Right lung (tissue), 10 donors: Measurements from ENCODE around the gene MYH14. TPM values are rescaled to one million over a fixed set of nuclear protein-coding genes. Genes with fewer than 3 reads are reported as not detected.

Experiments used
- DNase-seq, 2 donors: peaks; one replicate each; pipeline ENCODE4 v3.0.0-alpha.2; 2013
- long read RNA-seq, 8 donors: transcript quantifications; one replicate each; lab custom pipeline, GENCODE V29; 2026
- polyA plus RNA-seq, 5 donors: library from polyadenylated mRNA; unstranded; fragments of 120-200 nt; gene quantifications; one replicate each; pipeline versions ENCODE4 v1.2.1 to v1.2.3, GENCODE V29; 2013; ENCODE audit warnings: inconsistent platforms in 1 of 5, low replicate concordance in 1 of 5; ENCODE audit not compliant: insufficient read length in 5 of 5, insufficient read depth in 1 of 5

MYH14 gene
- 10 to 100 TPM; 30.6 to 77.6 (median 45.7) TPM for polyA plus RNA-seq
- long read RNA-seq, donor 1, full-length matches to known transcripts, result 13 of 13 reads
- long read RNA-seq, donor 1, partial matches to known transcripts, result 0 of 13 reads
- long read RNA-seq, donor 1, other reads (novel, unspliced or antisense), result 0 of 13 reads
- long read RNA-seq, donor 2, full-length matches to known transcripts, result 7 of 7 reads
- long read RNA-seq, donor 2, partial matches to known transcripts, result 0 of 7 reads
- long read RNA-seq, donor 2, other reads (novel, unspliced or antisense), result 0 of 7 reads
- long read RNA-seq, donor 3, transcript MYH14-207 (1 exons, 2,225 nt), result major isoform, 13 of 13 reads
- long read RNA-seq, donor 3, partial matches to known transcripts, result 0 of 13 reads
- long read RNA-seq, donor 3, other reads (novel, unspliced or antisense), result 0 of 13 reads
- long read RNA-seq, donor 4, transcript MYH14-207 (1 exons, 2,225 nt), result major isoform, 9 of 9 reads
- long read RNA-seq, donor 4, partial matches to known transcripts, result 0 of 9 reads
- long read RNA-seq, donor 4, other reads (novel, unspliced or antisense), result 0 of 9 reads
- long read RNA-seq, donor 5, full-length matches to known transcripts, result 6 of 6 reads
- long read RNA-seq, donor 5, partial matches to known transcripts, result 0 of 6 reads
- long read RNA-seq, donor 5, other reads (novel, unspliced or antisense), result 0 of 6 reads
- long read RNA-seq, donor 6, transcript MYH14-207 (1 exons, 2,225 nt), result major isoform, 5 of 6 reads
- long read RNA-seq, donor 6, partial matches to known transcripts, result 0 of 6 reads
- long read RNA-seq, donor 6, other reads (novel, unspliced or antisense), result 0 of 6 reads
- long read RNA-seq, donor 7, full-length matches to known transcripts, result 5 of 5 reads
- long read RNA-seq, donor 7, partial matches to known transcripts, result 0 of 5 reads
- long read RNA-seq, donor 7, other reads (novel, unspliced or antisense), result 0 of 5 reads
- long read RNA-seq, donor 8, partial matches to known transcripts, result 0 of 3 reads
- long read RNA-seq, donor 8, other reads (novel, unspliced or antisense), result 0 of 3 reads

DNA sequence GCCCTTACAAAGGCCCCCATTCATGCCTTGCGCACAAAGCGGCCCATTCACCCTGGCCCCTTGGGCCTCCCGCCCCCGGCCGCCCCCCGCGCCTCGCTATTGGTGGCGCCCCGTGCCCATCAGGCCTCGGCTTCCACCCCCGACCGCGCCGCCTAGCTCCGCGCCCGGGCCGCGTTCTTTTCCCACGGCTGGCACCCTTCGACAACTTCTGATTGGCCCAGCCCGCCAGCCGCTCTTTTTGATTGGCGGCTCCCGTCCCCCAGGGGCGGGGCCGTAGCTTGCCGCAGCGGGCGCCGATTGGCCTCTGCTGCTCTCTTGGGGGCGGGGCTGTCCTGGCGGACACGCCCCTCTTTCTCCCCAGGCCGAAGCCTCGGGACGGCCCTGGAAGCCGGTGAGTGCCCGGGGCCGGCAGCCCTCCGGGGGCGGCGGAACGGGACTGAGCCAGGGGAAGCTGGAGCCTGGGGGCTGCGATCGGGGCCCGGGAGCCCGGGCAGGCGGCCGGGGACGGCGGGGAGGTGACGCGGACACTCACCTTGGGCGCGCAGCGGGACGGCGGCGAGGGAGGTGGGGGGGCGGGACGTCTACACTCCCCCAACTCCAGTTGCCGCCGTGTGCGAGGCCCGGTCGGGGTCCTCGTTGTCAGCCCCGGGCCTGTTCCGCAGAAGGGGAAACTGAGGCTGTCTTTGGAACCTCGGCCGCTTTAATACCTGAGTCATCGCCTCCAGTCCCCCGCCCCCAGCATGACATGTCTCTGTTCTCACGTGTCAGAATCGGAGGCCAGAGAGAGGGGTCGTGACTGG, at the start of gene MYH14:
Gene MYH14 (plus strand): TSS at position 342 of the 800 bp plus-strand sequence. CDS start 6,744 bp downstream, outside the sequence.
- peak; percentile 92 for DNase-seq

DNA sequence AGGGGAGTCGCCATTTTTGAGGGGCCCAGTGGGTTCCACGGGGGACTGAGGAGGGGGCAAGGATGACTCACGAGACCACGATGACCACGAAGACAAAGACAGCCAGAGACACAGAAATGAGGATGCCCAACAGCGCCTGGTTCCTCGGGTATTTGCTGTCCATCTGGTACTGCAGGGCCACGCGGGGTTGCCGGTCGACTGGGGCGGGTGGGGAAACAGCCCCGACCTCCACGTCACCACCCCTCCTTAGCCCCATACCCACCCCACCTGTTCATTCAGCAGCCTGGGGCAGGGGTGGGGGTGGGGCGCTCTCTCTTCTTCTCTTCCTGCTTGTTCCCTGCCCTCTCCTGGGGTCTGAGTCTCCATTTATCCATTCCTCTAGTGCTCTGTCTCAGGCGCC, 48.9 kb upstream of the MYH14 start:
- DNase-seq, result no peak

DNA sequence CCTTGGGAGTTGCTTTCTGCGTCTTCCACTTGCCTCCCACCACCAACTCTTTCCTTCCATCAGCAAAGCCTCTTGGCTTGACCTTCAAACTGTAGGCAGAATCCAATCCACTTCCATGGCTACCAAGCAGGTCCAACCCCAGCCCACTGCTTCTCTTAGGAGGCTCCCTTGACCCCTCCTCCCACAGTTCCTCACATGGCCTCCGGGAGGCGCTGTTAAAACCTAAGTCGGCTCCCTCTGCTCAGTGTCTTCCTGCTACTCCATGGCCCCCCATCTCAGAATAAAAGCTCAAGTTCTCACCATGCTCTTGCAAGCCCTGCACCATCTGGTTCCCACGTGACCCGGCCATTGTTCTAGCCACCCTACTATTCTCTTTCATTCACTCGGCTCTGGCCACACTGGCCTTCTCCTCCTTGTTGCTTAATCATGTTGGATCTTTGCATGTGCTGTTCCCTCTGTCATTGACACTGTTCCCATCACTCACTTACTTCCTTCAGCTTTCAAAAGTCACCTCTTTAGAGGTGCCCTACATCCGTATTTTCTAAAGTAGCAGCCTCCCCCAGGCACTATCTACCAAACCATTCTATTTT, 47.8 kb upstream of the MYH14 start:
- no peak for DNase-seq

DNA sequence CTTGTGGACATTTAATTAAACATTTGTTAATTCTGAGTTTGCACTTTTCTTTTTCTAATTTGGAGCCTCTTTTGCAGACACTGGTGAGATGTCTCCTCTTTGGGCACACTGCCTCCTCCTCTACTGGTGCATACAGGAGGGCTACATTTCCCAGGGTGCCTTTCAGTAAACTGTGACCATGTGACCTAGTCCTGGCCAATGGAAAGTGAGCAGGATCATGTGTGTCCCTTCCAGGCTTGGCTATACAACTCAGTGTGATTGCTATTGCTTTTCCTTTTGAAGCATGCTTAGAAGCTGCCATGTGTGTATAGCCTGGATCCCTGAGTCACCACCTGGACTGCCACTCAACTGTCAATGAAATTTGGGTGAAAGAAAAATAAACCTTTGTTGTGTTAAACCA, 44.8 kb upstream of the MYH14 start:
- no peak for DNase-seq

DNA sequence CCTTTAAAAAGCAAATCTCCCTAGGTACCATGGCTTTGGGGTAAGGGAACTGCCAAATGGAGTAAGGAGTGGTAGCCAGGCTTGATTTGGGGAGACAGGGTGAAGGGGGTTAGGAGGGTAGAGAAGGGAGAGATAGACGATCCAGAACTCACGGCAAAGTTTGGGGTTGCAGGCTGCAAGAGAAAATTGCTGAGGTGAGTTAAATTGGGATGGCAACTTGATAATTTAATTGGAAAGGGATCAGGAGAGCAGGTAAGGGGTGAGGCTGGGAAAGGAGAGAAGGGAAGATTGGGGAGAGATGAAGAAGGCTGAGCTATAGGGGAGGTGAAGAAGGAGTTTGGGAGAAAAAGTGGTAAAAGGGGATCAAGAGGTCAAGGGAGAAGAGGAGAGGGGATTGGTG, 44.3 kb upstream of the MYH14 start:
- DNase-seq, result no peak

DNA sequence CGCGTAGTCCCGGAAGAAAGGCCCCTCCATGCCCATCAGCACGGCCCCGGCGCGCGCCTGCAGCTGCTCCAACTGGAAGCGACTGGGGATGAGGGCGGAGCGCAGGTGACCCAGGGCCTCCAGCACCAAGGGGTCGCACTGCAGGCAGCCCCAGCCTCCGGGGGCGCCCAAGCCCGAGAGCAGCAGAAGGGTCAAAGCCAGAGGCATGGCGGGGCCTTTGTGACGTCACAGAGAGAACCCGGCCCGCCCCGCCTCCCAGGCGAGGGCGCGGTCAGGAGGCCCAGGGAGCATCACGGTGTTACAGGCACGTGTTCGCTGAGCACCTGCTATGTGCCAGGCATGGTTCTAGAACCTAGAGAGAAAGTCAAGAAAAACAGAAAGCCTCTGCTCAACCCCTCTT, 40.4 kb upstream of the MYH14 start, which contains the start of gene IZUMO2:
Gene IZUMO2 (minus strand): TSS at position 294 of the 400 bp plus-strand sequence. CDS start 87 bp downstream, at position 207.
- no peak for DNase-seq

DNA sequence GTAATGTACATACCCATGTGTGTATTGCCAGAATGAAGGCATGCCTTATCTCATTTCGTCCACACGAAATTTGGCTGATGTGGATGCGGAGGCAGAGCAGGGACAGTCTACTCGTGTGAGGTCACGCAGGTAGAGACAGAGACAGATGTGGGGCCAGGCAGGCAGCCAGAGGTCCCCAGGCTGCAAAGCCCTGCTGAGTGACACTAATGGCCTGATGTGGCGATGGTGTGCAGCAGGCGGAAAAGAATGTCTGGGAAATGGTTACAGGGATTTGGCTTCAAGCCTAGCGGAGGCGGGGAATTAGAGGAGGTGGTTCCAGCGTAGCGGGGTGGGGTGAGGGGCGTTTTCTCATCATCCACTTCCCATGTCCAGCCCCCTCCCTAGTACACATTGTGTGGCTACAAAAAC, 36.1 kb upstream of the MYH14 start:
- peak; percentile 90 to 92 for DNase-seq

DNA sequence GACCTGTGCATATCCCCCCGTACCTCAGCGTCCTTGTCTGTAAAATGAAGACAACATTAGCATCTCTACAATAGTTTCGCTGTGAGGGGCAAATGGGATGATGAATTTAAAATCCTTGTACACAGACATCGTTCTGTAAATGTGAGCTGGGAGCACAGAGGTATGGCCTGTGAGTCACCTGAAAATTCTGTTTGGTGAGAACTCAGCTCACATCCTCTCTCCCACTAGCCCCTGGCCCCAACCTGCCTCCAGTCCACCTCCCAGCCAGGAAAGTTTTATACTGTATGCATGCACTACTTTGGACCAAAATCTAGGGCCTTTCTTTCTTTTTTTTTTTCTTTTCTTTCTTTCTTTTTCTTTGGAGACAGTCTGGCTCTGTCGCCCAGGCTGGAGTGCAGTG, 31.7 kb upstream of the MYH14 start:
- DNase-seq, result no peak

DNA sequence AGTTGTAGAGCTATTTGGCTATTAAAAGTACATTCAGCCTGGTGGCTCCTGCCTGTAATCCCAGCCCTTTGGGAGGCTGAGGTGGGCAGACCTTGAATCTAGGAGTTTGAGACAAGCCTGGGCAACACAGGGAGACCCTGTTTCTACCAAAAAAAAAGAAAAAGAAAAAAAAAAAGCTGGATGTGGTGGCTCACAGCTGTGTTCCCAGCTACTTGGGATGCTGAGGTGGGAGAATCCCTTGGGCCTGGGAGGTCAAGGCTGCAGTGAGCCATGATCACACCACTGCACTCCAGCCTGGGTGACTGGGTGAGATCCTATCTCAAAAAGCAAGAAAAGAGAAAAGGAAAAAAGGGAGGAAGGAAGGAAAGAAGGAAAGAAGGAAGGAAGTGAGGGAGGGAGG, 30.7 kb upstream of the MYH14 start:
- DNase-seq, result no peak

DNA sequence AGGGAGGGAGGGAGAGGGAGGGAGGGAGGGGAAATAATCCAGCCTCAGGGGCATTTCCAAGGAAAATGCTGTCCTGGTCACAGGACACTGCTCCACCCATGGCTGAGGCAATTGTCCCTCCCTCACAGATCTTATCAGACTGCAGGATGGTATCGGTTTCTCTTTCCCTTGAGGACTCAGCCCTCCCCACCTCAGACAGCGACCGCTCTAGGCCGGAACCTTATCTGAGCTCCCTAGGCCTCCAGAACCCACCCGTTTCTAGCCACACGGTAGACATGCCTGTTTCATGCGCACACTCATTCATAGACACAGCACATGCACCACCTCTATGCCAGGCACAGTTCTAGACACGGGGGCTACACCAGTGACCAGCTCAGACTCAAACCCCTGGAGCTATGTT, 30.3 kb upstream of the MYH14 start:
- no peak for DNase-seq

DNA sequence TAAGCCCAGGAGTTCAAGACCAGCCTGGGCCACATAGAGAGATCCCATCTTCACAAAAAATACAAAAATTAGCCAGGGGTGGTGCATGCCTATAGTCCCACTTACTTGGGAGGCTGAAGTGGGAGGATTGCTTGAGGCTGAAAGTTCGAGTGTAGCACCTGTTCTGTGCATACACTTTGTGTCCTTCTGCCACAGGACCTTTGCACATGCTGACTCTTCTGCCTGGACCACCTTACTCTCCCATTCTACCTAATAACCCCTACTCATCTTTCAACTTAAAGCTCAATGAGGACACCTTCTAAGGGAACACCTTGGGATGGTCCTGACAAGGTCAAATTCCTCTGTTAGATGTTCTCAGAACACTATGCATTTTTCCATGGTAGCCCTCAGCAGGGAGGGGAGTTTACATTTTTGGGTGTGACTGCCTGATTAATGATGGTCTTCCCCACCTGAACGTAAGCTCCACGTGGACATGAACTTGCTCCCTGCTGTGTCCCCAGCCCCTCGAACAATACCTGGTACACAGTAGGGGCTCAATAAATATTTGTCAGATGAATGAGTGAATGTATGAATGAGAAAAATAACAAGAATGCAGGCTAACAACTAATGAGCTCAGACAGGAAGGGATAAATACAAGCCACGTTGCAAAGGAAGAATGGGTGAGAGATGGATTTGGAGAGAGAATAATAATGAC, 29.2 kb upstream of the MYH14 start:
- no peak for DNase-seq

DNA sequence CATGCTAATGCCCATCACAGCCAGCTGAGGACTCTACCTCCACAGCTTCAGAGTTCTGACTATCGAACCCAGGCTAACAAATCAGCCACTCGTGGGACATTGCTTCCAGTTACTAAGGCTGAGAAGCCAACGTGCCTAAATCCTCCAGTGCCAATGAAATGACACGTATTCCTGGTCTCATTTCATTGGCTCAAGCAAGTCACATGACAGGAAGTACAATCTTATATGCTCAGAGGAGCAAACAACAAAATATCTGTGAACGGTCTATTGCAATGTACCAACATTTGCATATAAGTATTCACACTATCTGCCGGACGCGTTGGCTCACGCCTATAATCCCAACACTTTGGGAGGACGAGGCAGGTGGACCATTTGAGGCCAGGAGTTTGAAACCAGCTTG, 27.5 kb upstream of the MYH14 start:
- no peak for DNase-seq

DNA sequence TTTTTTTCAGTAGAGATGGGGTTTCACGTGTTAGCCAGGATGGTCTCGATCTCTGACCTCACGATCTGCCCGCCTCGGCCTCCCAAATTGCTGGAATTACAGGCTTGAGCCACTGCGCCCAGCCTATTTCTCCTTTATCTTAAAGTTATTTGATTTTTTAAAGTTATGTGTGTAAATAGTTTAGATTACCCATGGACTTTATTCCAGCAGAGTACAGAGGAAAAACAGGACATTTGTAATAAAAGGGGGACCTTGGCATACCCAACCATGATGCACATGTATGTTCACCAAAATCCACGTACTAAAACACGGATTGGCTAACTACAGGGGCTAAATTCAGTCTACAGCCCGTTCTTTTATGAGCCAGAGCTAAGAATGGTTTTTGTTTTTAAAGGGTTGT, 26.6 kb upstream of the MYH14 start:
- no peak for DNase-seq

DNA sequence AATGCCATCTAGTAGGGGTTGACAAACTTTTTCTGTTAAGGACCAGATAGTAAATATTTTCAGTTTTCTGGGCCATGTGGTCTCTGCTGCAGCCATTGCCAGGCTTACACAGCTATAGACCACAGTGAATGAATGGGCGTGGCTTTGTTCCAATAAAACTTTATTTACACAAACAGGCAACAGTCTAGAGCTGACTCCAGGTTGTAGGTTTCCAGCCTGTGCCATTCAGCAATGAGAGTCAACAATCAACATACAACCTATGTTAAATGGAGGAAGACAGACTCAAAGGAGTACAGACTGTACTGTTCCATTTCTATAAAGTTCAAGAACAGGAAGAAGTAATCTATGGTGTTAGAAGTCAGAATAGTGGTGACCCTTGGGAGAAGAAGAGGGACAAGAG, 25.1 kb upstream of the MYH14 start:
- DNase-seq, result no peak

DNA sequence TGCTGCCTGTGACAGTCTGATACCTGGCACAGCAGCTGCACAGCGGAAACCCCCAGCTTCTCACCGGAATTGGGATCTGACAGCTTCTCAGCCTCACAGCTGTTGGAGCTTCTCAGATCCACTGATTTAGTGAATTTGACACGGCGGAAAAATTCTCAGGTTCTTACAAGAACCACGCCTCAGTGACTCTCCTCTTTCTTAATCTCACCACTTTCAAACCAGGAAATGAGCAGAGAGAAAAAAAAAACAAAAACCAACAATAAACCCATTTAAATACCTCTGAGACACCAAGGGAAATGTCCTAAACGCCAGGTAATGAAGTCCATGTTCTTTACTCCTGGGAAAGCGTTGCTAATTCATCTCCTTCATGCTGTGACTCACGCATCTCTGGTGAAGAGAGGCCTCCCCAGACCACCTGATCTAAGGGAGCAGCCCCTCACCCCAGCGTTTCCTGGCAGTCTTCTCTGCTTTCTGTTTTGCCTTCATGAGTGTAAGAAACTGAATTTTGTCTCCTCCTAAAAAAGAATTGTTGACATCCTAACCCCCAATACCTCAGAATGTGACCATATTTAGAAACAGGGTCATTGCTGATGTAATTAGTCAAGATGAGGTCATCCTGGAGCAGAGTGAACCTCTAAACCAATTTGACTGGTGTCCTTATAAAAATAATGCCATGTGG, 24.4 kb upstream of the MYH14 start:
- no peak for DNase-seq

DNA sequence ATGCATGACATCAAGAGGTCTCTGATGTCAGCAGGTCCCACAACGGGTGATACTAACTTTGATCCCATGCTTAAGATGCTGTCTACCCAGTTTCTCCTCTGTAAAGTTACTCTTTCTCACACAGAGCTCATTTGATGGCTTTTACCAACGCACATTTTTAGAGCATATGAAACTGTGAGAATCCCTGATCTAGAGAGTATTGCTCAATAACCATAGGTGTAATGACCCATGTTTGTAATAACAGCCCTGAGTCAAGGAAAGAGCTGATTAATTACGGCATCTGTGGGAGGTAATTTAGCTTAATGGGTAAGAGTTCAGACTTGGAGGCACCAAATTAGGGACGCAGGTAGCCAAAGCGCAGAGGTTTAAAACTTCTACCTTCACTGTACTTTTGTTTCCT, 22.3 kb upstream of the MYH14 start:
- DNase-seq, result no peak

DNA sequence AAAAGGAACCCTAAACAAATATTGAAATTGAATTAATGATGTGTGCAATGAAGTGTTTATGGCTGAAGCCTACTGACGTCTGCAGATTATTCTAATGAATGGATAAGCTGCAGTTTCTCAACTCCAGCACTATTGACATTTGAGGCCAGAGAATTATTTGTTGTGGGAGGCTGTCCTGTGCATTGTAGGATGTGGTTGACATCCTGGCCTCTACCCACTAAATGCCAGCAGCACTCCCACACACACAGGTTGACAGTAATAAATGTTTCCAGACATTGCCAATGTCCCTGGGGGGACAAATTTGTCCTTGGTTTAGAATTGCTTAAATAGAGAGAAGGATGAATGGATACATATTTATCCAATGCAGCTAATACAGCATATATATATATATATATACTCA, 19.2 kb upstream of the MYH14 start:
- no peak for DNase-seq

DNA sequence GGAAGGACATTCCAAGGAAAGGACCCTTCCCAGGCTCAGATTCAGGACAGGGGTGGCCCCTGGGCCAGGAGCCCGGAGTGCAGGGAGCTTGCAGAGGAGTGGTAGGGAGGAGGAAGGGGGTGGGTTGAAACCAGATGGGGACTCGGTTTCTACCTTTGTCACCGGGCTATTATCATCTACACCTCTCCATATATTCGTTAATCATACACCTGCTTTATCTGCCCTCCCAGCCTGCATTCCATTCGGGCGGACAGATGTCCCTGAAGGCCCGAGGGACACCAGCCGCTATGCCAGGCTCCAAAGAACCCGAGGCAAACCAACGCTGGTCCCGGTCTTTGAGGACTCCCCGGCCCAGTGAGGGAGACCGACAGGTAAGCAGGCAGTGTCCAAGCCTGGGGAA, 15.5 kb upstream of the MYH14 start:
- DNase-seq, result no peak

DNA sequence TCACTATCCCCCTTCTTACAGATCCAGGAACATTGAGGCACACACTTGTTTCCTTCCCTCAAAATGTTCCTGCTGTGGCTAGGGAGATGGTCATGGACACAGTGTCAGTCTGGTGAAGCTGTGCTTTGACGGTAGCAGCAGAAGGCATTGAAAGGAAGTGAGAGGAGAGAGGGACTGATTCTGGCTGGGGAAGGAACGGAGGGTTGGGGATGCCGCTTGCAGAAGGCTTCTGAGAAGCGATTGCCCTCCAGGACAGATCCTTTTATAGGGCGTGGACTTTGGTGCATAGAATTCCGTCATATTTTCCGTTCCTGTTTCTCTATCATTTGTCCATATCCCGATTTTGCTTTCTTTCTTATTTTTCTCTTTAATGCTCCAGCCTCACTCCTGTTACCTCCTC, 14.1 kb upstream of the MYH14 start:
- DNase-seq, result no peak

DNA sequence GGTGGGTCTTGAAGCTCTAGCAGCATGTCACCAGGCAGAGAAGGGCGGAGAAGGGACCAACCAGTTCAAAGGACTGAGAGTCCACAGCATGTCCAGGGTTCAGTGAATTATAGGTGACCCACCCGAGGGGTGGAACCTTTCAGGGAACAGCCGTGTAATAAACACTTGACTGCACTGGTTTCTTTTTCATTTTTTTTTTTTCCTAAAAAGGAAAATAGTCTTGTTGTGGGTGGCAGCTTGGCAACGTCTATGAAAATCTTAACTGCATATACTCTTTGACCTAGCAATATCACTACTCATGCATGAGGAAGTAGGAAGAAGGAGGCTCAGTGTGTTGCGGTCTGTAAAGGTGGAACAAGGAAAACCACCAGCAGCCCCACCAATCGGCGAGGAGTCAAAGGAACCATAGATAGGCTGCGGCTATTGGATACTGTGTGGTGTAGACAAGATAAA, 13.0 kb upstream of the MYH14 start:
- no peak for DNase-seq
